A549 (cell line): ENCODE measurements around the gene KLHL22. TPM values are rescaled to one million over a fixed set of nuclear protein-coding genes. Genes with fewer than 3 reads are reported as not detected.

Experiments used
- ATAC-seq, 2 experiments: fragments of 200-7000 bp in 1 of 2; fragments of >200 bp in 1 of 2; cut with Nextera tagmentation in 1 of 2; cut with Tn5 transposase in 1 of 2; 3 replicates each; pipeline versions ENCODE4 v1.8.0 to v1.9.1; 2018 to 2020; ENCODE audit warnings: mild to moderate bottlenecking in 1 of 2, moderate library complexity in 1 of 2
- CTCF ChIA-PET: fragments of 300-600 bp; sonication (Branson Sonifier 250); formaldehyde crosslinking; extraction: SDS; loops from one replicate; lab custom pipeline; 2021; ENCODE audit warnings: antibody characterized with exemption, inconsistent platforms; lab: Yijun Ruan, JAX
- POLR2A ChIA-PET: fragments of 350-600 bp; formaldehyde crosslinking; extraction: SDS; loops from one replicate; lab custom pipeline; 2021; ENCODE audit warnings: antibody characterized with exemption, inconsistent platforms; lab: Yijun Ruan, JAX
- DNase-seq, 2 experiments: peaks; one replicate each; pipeline versions ENCODE4 v3.0.0 to v3.0.0-alpha.2; 2011 to 2016; ENCODE audit warnings: low read depth in 1 of 2, low spot score in 1 of 2
- FAIRE-seq: peaks from 2 replicates; lab custom pipeline; 2011; peaks lifted over from hg19 to GRCh38; lab: Jason Lieb, UNC
- H3K27ac ChIP-seq, 2 experiments: fragments of >200 bp; sonication (Bioruptor Twin); formaldehyde crosslinking; 3 replicates each; pipeline ENCODE4 v1.5.1; 2016 to 2017
- H3K4me1 ChIP-seq: fragments of >200 bp; sonication (Bioruptor Twin); formaldehyde crosslinking; 3 replicates; pipeline ENCODE4 v1.6.1; 2016
- H3K4me2 ChIP-seq: fragments of >200 bp; sonication (Bioruptor Twin); formaldehyde crosslinking; 3 replicates; pipeline ENCODE4 v1.6.1; 2016
- H3K4me3 ChIP-seq: fragments of >200 bp; sonication (Bioruptor Twin); formaldehyde crosslinking; 3 replicates; pipeline ENCODE4 v1.5.1; 2016
- H3K9me3 ChIP-seq: fragments of >200 bp; sonication (Bioruptor Twin); formaldehyde crosslinking; 3 replicates; pipeline ENCODE4 v1.6.1; 2016
- CEBPB ChIP-seq, 2 experiments: fragments of >200 bp in 1 of 2; sonication (Bioruptor Twin) in 1 of 2; formaldehyde crosslinking in 1 of 2; IDR thresholded peaks; 2 replicates each; pipeline ENCODE4 v1.6.1; 2012 to 2016
- EHF ChIP-seq: fragments of 250-450 bp; sonication (Bioruptor Pico); IDR thresholded peaks from 2 replicates; pipeline ENCODE4 v1.5.0; 2020; ENCODE audit warnings: mild to moderate bottlenecking
- EHMT2 ChIP-seq: fragments of 200-600 bp; sonication (generic); IDR thresholded peaks from 2 replicates; pipeline ENCODE4 v1.6.1; 2016; ENCODE audit warnings: antibody characterized with exemption, low read depth, mild to moderate bottlenecking, moderate library complexity
- FOSL2 ChIP-seq, 2 experiments: fragments of 450-650 bp in 1 of 2; fragments of >200 bp in 1 of 2; sonication (Bioruptor Twin) in 1 of 2; formaldehyde crosslinking; IDR thresholded peaks; 2 replicates each; pipeline versions ENCODE4 v1.5.0 to v1.6.1; 2016 to 2020; ENCODE audit warnings: mild to moderate bottlenecking in 1 of 2, moderate library complexity in 1 of 2
- HDAC2 ChIP-seq: fragments of 200-600 bp; sonication (generic); IDR thresholded peaks from 2 replicates; pipeline ENCODE4 v1.6.1; 2016
- HOXB13 ChIP-seq: fragments of 250-450 bp; sonication (Bioruptor Pico); IDR thresholded peaks from 2 replicates; pipeline ENCODE4 v1.5.0; 2020; ENCODE audit warnings: low read depth, mild to moderate bottlenecking, moderate library complexity
- KDM5A ChIP-seq: fragments of 200-600 bp; sonication (generic); IDR thresholded peaks from 2 replicates; pipeline ENCODE4 v1.6.1; 2016; ENCODE audit warnings: antibody characterized with exemption, mild to moderate bottlenecking
- USF2 ChIP-seq: fragments of 450-650 bp; IDR thresholded peaks from 2 replicates; pipeline ENCODE4 v1.6.1; 2014; ENCODE audit warnings: antibody characterized with exemption
- ZC3H11A ChIP-seq: fragments of 450-650 bp; IDR thresholded peaks from 2 replicates; pipeline ENCODE4 v1.6.1; 2014; ENCODE audit warnings: antibody characterized with exemption, mild to moderate bottlenecking
- WGBS: methylation state at CpG from one replicate; pipeline ENCODE4 v1.1.6; 2017; ENCODE audit errors: missing lambda C conversion rate; 5-methylcytosine and 5-hydroxymethylcytosine counted together
- polyA plus RNA-seq, 4 experiments: library from polyadenylated mRNA; depleted of rRNA in 3 of 4; stranded (reverse); fragments of >200 nt; fragmentation: RNase III in 1 of 4; extraction: RNeasy Plus Mini Kit Qiagen cat#74134 plus additional on column Dnase treatment in 1 of 4; gene quantifications; 2 replicates in 3 of 4; 3 replicates in 1 of 4; pipeline ENCODE4 v1.2.3, GENCODE V29; 2011 to 2017
- TF ChIP-seq, protein P1 (sequence below): fragments of 200-600 bp; sonication (generic); IDR thresholded peaks from 2 replicates; pipeline ENCODE4 v1.6.1; 2016; ENCODE audit warnings: antibody characterized with exemption, mild to moderate bottlenecking, moderate library complexity
- TF ChIP-seq, protein P2 (sequence below): fragments of 250-450 bp; sonication (Bioruptor Pico); IDR thresholded peaks from 2 replicates; pipeline ENCODE4 v1.5.0; 2021; ENCODE audit warnings: mild to moderate bottlenecking, moderate library complexity, borderline replicate concordance
- TF ChIP-seq, protein P3 (sequence below): IDR thresholded peaks from 2 replicates; pipeline ENCODE4 v1.6.1; 2012

KLHL22 gene
- polyA plus RNA-seq, 2 of the 4 experiments (the other 2 are of a cell fraction), result 11.7 TPM

- TF ChIP-seq, protein P1, sequence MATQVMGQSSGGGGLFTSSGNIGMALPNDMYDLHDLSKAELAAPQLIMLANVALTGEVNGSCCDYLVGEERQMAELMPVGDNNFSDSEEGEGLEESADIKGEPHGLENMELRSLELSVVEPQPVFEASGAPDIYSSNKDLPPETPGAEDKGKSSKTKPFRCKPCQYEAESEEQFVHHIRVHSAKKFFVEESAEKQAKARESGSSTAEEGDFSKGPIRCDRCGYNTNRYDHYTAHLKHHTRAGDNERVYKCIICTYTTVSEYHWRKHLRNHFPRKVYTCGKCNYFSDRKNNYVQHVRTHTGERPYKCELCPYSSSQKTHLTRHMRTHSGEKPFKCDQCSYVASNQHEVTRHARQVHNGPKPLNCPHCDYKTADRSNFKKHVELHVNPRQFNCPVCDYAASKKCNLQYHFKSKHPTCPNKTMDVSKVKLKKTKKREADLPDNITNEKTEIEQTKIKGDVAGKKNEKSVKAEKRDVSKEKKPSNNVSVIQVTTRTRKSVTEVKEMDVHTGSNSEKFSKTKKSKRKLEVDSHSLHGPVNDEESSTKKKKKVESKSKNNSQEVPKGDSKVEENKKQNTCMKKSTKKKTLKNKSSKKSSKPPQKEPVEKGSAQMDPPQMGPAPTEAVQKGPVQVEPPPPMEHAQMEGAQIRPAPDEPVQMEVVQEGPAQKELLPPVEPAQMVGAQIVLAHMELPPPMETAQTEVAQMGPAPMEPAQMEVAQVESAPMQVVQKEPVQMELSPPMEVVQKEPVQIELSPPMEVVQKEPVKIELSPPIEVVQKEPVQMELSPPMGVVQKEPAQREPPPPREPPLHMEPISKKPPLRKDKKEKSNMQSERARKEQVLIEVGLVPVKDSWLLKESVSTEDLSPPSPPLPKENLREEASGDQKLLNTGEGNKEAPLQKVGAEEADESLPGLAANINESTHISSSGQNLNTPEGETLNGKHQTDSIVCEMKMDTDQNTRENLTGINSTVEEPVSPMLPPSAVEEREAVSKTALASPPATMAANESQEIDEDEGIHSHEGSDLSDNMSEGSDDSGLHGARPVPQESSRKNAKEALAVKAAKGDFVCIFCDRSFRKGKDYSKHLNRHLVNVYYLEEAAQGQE, result no peak
These were observed 16.1 kb upstream of the KLHL22 start (continued) for GRCh38 chr22:20511578-20512229.

DNA sequence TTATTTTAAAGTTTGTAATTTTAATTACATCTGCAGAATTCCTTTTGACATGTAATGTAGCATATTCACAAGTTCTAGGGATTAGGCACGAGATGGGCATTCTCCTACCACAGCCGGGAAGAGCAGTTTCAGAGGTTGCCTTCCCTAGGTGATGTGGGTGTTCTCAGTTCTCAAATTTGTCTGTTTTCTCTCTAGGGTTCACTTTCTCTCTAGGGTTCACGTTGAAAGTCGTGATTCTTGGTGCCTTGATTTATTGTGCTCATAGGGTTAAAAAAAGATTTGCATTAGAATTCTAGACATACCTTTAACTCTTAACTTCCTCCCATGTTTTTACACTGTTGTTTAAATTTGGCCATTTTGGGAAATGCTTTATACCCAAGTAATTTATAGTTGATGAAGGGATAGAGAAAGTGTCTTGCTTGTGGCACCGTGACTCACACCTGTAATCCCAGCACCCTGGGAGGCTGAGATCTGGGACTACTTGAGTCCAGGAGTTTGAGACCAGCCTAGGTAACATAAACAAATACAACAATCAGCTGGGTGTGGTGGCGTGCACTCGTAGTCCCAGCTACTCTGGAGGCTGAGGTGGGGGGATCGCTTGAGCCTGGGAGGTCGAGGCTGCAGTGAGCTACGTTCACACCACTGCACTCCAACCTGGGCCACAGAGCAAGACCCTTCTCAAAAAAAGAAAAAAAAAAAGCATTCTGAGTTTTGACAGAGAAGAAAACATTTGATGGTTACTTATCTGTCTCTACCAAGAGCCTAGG lies 15.4 kb upstream of the KLHL22 start:
- H3K4me1 ChIP-seq, result peaks cover 57% of the 10 kb centered on the region
- FAIRE-seq (no peak), DNase-seq (no peak), ATAC-seq (no peak)
- TF ChIP-seq HDAC2 (no peak), ZC3H11A (no peak), EHMT2 (no peak), HOXB13 (CRISPR knock-in tag) (no peak)
- TF ChIP-seq, protein P2, sequence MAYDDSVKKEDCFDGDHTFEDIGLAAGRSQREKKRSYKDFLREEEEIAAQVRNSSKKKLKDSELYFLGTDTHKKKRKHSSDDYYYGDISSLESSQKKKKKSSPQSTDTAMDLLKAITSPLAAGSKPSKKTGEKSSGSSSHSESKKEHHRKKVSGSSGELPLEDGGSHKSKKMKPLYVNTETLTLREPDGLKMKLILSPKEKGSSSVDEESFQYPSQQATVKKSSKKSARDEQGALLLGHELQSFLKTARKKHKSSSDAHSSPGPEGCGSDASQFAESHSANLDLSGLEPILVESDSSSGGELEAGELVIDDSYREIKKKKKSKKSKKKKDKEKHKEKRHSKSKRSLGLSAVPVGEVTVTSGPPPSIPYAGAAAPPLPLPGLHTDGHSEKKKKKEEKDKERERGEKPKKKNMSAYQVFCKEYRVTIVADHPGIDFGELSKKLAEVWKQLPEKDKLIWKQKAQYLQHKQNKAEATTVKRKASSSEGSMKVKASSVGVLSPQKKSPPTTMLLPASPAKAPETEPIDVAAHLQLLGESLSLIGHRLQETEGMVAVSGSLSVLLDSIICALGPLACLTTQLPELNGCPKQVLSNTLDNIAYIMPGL (CRISPR knock-in tag), result no peak
- H3K4me2 ChIP-seq, result peak overlapping the region; percentile 99
- 80% methylated on average over 10 of the region's 10 CpGs for WGBS
- CTCF ChIA-PET, result interaction anchor here (0.6 to 1.5 kb wide), 3 partner anchors 9 to 64 kb away, joined by 3 to 4 read pairs (median 3); no protein-coding TSS in a partner anchor
- peak overlapping the region in 1 of 2 experiments; percentile 95; a peak in 2 of 6 replicates for H3K27ac ChIP-seq
- no peaks in the 10 kb centered on the region for H3K9me3 ChIP-seq
- POLR2A ChIA-PET, result no interaction called here
- H3K4me3 ChIP-seq, result no peak overlapping the region

DNA sequence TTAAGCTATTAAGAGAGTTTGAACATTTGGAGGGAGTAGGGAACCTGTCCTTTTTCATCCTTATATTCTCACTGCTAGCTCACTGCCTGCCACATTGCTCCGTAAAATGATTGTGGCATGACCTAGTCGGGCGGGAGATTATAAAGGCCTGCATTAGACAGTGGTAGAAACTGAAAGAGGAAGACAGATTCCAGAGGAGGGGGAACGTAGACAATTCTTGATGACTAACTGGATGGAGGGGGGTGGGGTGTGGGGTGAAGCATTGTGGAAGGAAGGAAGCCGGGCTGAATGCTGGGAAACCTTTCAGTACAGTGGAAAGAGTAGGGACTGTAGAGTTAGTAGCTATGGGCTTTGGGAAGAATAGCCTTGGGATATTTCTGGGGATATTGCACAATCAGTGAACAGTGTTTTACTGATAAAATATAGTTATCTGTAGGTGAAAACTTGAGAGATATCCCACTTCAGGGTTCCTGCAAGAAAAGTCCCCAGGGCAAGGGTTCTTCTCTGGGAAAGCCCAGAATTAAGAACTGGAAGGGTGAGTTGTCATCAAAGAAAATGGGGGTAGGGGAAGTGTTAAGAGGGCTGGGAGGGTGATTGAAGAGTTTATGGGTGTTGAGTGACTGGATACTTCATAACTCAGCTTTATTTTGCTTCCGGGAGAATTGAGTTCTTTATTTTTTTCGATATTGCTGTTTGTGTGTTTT lies 13.9 kb upstream of the KLHL22 start:
- Histone ChIP-seq H3K4me3 (peak overlapping the region; percentile 85), H3K9me3 (no peaks in the 10 kb centered on the region), H3K4me2 (peak overlapping the region; percentile 99), H3K27ac (peak overlapping the region; percentile 95 to 98), H3K4me1 (peaks cover 54% of the 10 kb centered on the region)
- ChIA-PET CTCF (interaction anchor here (0.7 to 1.3 kb wide), 6 partner anchors 14 to 163 kb away, joined by 3 to 9 read pairs (median 3); no protein-coding TSS in a partner anchor), POLR2A (interaction anchor here (1.8 to 3.3 kb wide), 2 partner anchors 17 to 22 kb away, joined by 4 to 20 read pairs; no protein-coding TSS in a partner anchor)
- DNase-seq (peak; percentile 48 to 57), FAIRE-seq (no peak), ATAC-seq (peak; percentile 63 to 65; a peak in 5 of 6 replicates)
- WGBS, result 25% methylated on average over 7 of the region's 7 CpGs
- TF ChIP-seq, protein P3, sequence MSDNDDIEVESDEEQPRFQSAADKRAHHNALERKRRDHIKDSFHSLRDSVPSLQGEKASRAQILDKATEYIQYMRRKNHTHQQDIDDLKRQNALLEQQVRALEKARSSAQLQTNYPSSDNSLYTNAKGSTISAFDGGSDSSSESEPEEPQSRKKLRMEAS, result peak; percentile 36; the same call in 1 of the 2 replicates
- TF ChIP-seq KDM5A (no peak), EHF (no peak), CEBPB (IDR thresholded peaks at IDR 0.05) (peak; percentile 7 to 67; a peak in 2 of 4 replicates), FOSL2 (IDR thresholded peaks at IDR 0.05) (no peak), FOSL2 (CRISPR knock-in tag; IDR thresholded peaks at IDR 0.05) (peak; percentile 44), USF2 (no peak)
